ENCODE data around the gene SMU1.

DNA sequence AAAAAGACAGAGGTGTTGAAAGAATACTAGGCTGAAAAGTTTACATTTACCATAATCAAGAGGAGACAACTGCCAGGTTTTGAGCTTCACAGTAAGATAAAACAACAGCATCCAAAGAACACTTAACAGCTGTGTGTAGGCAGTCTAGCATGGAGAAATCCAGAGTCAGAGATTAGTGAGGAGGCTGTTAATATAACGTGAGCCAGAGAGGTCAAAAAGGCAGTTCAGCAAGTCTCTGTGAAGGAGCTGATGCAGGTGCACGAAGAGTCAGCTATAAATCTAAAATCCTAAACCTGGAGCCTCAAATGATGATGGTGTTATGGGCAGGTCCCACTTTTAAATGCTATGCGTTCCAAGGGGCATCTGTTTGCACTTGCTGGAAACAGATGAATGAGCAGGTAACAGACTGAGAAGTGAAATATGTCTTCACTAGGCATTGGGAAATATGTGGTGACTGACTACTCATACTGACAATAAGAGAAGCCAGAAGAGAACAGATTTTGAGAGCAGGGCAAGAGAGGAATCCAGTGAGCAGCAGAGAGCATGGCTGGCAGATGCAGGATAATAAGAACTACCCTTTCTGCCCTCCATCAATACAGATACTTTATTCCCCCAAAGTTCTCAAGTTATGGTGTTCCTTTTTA, 83.8 kb downstream of the SMU1 start:
- TF ChIP-seq, protein P1, sequence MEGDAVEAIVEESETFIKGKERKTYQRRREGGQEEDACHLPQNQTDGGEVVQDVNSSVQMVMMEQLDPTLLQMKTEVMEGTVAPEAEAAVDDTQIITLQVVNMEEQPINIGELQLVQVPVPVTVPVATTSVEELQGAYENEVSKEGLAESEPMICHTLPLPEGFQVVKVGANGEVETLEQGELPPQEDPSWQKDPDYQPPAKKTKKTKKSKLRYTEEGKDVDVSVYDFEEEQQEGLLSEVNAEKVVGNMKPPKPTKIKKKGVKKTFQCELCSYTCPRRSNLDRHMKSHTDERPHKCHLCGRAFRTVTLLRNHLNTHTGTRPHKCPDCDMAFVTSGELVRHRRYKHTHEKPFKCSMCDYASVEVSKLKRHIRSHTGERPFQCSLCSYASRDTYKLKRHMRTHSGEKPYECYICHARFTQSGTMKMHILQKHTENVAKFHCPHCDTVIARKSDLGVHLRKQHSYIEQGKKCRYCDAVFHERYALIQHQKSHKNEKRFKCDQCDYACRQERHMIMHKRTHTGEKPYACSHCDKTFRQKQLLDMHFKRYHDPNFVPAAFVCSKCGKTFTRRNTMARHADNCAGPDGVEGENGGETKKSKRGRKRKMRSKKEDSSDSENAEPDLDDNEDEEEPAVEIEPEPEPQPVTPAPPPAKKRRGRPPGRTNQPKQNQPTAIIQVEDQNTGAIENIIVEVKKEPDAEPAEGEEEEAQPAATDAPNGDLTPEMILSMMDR (conservative IDR thresholded peaks at IDR 0.05 in 1 of 2, IDR thresholded peaks at IDR 0.05 in 1 of 2; ENCODE audit: low read depth in 1 of 2, low read length in 2 of 2) = no peak
- no peak for TF ChIP-seq EZH2 (IDR thresholded peaks at IDR 0.05; ENCODE audit: low read length, missing control alignments)
